ENCODE results near the gene NPAS3.

NPAS3 gene

DNA sequence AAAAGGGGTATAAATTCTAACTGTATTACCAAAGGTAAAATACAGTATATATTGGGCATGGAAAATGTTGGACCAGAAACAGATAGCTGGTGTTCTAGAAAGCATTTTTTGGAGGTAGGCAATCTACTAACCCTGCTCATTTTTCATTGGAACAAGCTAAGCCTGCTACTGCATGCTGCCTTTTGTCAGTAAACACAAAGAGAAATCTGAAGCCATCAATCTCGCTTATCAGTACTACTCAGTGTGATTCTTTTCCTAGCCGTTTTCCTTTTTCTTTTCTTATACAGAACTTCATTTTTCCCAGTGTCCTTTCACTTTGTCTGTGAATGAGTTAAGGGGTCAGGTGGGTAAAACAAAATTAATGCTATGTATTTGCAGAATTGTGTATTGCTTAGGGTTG is 312.3 kb downstream of the NPAS3 start:
- no peaks in the 10 kb centered on the region for H3K36me3 ChIP-seq (ENCODE audit: low read depth)
- ATAC-seq (ENCODE audit: low read depth) (no peak), DNase-seq (ENCODE audit: low spot score) (no peak)
- TF ChIP-seq, protein P1, sequence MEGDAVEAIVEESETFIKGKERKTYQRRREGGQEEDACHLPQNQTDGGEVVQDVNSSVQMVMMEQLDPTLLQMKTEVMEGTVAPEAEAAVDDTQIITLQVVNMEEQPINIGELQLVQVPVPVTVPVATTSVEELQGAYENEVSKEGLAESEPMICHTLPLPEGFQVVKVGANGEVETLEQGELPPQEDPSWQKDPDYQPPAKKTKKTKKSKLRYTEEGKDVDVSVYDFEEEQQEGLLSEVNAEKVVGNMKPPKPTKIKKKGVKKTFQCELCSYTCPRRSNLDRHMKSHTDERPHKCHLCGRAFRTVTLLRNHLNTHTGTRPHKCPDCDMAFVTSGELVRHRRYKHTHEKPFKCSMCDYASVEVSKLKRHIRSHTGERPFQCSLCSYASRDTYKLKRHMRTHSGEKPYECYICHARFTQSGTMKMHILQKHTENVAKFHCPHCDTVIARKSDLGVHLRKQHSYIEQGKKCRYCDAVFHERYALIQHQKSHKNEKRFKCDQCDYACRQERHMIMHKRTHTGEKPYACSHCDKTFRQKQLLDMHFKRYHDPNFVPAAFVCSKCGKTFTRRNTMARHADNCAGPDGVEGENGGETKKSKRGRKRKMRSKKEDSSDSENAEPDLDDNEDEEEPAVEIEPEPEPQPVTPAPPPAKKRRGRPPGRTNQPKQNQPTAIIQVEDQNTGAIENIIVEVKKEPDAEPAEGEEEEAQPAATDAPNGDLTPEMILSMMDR (IDR thresholded peaks at IDR 0.05; ENCODE audit: poor library complexity, severe bottlenecking): no peak
- H3K4me3 ChIP-seq (ENCODE audit: severe bottlenecking): no peak overlapping the region
- peaks cover 25% of the 10 kb centered on the region for H3K27me3 ChIP-seq (ENCODE audit: insufficient read depth, poor library complexity, severe bottlenecking)
- H3K27ac ChIP-seq (ENCODE audit: poor library complexity, severe bottlenecking): no peak overlapping the region
- H3K9me3 ChIP-seq (ENCODE audit: severe bottlenecking): no peaks in the 10 kb centered on the region
- H3K4me1 ChIP-seq (ENCODE audit: insufficient read depth, poor library complexity, severe bottlenecking): no peaks in the 10 kb centered on the region

DNA sequence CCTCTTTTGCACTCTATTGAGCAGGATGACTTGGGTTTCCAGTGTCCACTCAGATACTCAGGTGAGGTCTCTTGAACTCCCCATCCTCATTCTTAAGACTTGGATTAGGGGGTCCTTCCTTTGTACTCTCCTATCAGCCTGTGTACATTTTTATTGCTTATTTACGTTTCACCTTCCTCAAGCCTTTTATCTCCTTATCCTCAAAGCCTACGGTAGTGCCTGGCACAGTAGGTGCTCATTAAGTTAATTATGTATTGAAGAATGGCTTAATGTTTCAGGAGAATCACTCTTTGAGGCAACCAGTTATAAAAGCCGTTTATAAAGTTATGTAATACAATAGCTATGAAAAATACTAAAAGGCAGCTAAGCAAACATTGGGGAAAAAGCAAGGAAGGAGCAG is 315.7 kb downstream of the NPAS3 start:
- peaks cover 13% of the 10 kb centered on the region for H3K27me3 ChIP-seq (ENCODE audit: insufficient read depth, poor library complexity, severe bottlenecking)
- ATAC-seq (ENCODE audit: low read depth) (no peak), DNase-seq (ENCODE audit: low spot score) (no peak)
- no peak overlapping the region for H3K4me3 ChIP-seq (ENCODE audit: severe bottlenecking)
- H3K9me3 ChIP-seq (ENCODE audit: severe bottlenecking): no peaks in the 10 kb centered on the region
- H3K4me1 ChIP-seq (ENCODE audit: insufficient read depth, poor library complexity, severe bottlenecking): no peaks in the 10 kb centered on the region
- H3K36me3 ChIP-seq (ENCODE audit: low read depth): no peaks in the 10 kb centered on the region
- TF ChIP-seq, protein P1 (IDR thresholded peaks at IDR 0.05; ENCODE audit: poor library complexity, severe bottlenecking): no peak
- no peak overlapping the region for H3K27ac ChIP-seq (ENCODE audit: poor library complexity, severe bottlenecking)

DNA sequence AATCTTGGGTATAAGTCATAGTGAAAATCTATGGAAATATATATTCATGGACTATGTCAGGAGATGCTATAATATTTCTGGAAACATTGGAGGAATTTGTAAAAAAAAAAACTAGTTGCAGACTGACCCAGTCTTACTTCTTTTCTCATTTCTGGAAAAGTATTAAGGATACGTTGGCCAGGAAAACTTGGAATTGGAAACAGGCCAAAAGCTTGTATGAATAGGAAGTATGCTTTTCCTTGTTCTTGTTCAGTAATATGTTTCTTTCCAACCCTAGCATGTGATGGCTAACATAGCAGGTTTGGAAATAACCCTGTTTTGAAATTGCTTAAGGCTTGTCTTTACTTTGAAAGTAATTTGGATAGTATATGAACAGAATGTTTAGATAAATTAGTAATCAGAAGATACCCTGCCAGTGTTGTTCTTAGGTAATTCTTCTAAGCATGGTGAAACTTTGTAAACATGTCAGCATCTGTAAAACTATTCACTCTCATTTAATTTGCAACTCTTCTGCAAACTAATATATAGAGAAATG is 316.2 kb downstream of the NPAS3 start:
- TF ChIP-seq, protein P1 (IDR thresholded peaks at IDR 0.05; ENCODE audit: poor library complexity, severe bottlenecking): no peak
- ATAC-seq (ENCODE audit: low read depth) (no peak), DNase-seq (ENCODE audit: low spot score) (no peak)
- H3K27me3 ChIP-seq (ENCODE audit: insufficient read depth, poor library complexity, severe bottlenecking): peaks cover 13% of the 10 kb centered on the region
- no peaks in the 10 kb centered on the region for H3K36me3 ChIP-seq (ENCODE audit: low read depth)
- H3K4me1 ChIP-seq (ENCODE audit: insufficient read depth, poor library complexity, severe bottlenecking): no peaks in the 10 kb centered on the region
- H3K9me3 ChIP-seq (ENCODE audit: severe bottlenecking): no peaks in the 10 kb centered on the region
- H3K27ac ChIP-seq (ENCODE audit: poor library complexity, severe bottlenecking): no peak overlapping the region
- H3K4me3 ChIP-seq (ENCODE audit: severe bottlenecking): no peak overlapping the region

DNA sequence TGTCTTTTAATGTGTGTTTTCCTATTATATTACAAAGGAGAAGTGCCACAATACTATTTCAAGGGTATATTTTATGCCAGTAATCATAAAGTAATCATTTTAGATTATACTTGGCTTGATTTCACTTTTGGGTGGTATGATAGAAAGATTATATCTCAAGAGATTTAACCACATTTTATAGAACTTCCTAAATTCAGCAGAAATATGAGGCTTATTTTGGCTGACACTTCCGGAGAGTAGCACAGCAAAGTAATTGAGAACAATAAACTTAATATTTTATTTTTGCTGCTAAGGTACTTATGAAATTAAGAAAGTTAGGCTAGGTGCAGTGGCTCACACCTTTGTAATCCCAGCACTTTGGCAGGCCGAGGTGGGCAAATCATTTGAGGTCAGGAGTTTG is 319.1 kb downstream of the NPAS3 start:
- Histone ChIP-seq H3K4me1 (ENCODE audit: insufficient read depth, poor library complexity, severe bottlenecking) (no peaks in the 10 kb centered on the region), H3K4me3 (ENCODE audit: severe bottlenecking) (no peak overlapping the region), H3K36me3 (ENCODE audit: low read depth) (no peaks in the 10 kb centered on the region), H3K9me3 (ENCODE audit: severe bottlenecking) (no peaks in the 10 kb centered on the region), H3K27ac (ENCODE audit: poor library complexity, severe bottlenecking) (no peak overlapping the region), H3K27me3 (ENCODE audit: insufficient read depth, poor library complexity, severe bottlenecking) (peaks cover 9% of the 10 kb centered on the region)
- ATAC-seq (ENCODE audit: low read depth): no peak
- TF ChIP-seq, protein P1 (IDR thresholded peaks at IDR 0.05; ENCODE audit: poor library complexity, severe bottlenecking): no peak
- no peak for DNase-seq (ENCODE audit: low spot score)

DNA sequence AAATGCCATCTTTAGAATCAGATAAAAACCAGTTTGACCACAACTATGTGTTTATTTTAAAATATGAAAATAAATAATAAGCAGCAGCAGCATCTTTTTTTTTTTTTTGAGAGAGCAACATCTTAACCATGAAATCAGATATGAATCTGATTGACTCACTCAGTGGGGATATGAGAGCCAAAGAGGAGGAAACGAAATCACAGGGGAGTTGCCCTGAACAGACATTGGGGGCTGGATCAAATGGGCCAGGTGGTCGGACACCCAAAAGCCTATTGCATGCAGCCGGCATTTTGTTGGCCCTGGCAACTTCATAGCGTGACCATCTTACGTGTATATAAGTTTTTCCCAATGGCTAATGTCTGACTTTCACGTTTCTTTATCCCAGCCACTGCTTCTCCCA is 321.1 kb downstream of the NPAS3 start:
- Histone ChIP-seq H3K36me3 (ENCODE audit: low read depth) (no peaks in the 10 kb centered on the region), H3K4me1 (ENCODE audit: insufficient read depth, poor library complexity, severe bottlenecking) (no peaks in the 10 kb centered on the region), H3K27ac (ENCODE audit: poor library complexity, severe bottlenecking) (no peak overlapping the region), H3K9me3 (ENCODE audit: severe bottlenecking) (no peaks in the 10 kb centered on the region), H3K27me3 (ENCODE audit: insufficient read depth, poor library complexity, severe bottlenecking) (peaks cover 9% of the 10 kb centered on the region), H3K4me3 (ENCODE audit: severe bottlenecking) (no peak overlapping the region)
- ATAC-seq (ENCODE audit: low read depth) (no peak), DNase-seq (ENCODE audit: low spot score) (no peak)
- TF ChIP-seq, protein P1 (IDR thresholded peaks at IDR 0.05; ENCODE audit: poor library complexity, severe bottlenecking): no peak
